Gastroesophageal sphincter (tissue), 4 donors: ENCODE results near the gene TNFRSF12A. TPM values are rescaled to one million over a fixed set of nuclear protein-coding genes. Genes with fewer than 3 reads are reported as not detected.

Experiments used
- ATAC-seq: fragments of 150-250 bp; one replicate; pipeline ENCODE4 v1.9.1; 2016; ENCODE audit warnings: mild to moderate bottlenecking, moderate library complexity
- H3K27ac ChIP-seq, 4 donors: fragments of 200-600 bp; sonication (generic) in 3 of 4; 1 replicate in 3 of 4; 2 replicates in 1 of 4; pipeline ENCODE4 v1.5.1; 2016 to 2019
- H3K27me3 ChIP-seq: fragments of 200-600 bp; sonication (generic); one replicate; pipeline ENCODE4 v1.5.1; 2019
- H3K36me3 ChIP-seq, 2 donors: fragments of 200-600 bp; sonication (generic); one replicate each; pipeline ENCODE4 v1.5.1; 2019; ENCODE audit warnings: control low read depth in 1 of 2
- H3K4me1 ChIP-seq, 3 donors: fragments of 200-600 bp; sonication (generic); 1 replicate in 2 of 3; 2 replicates in 1 of 3; pipeline ENCODE4 v1.5.1; 2016 to 2019; ENCODE audit warnings: control low read depth in 2 of 3
- H3K4me3 ChIP-seq, 2 donors: fragments of 200-600 bp; sonication (generic); one replicate each; pipeline ENCODE4 v1.5.1; 2019; ENCODE audit warnings: mild to moderate bottlenecking in 1 of 2, moderate library complexity in 1 of 2
- H3K9me3 ChIP-seq, 3 donors: fragments of 200-600 bp; sonication (generic); one replicate each; pipeline ENCODE4 v1.5.1; 2017 to 2019; ENCODE audit warnings: control low read depth in 2 of 3
- CTCF ChIP-seq, 4 experiments: fragments of 200-600 bp in 2 of 4; fragments of 450-650 bp in 2 of 4; sonication (generic) in 1 of 4; IDR thresholded peaks; one replicate each; pipeline ENCODE4 v1.5.1; 2017 to 2019; ENCODE audit warnings: antibody characterized with exemption in 4 of 4, mild to moderate bottlenecking in 2 of 4, moderate library complexity in 2 of 4
- EP300 ChIP-seq: sonication (generic); formaldehyde crosslinking; IDR thresholded peaks from one replicate; pipeline ENCODE4 v1.6.1; 2017; ENCODE audit warnings: antibody characterized with exemption, mild to moderate bottlenecking
- POLR2A ChIP-seq, 2 donors: fragments of 450-650 bp; IDR thresholded peaks; one replicate each; pipeline ENCODE4 v1.6.1; 2017; ENCODE audit warnings: antibody characterized with exemption in 2 of 2, mild to moderate bottlenecking in 2 of 2, moderate library complexity in 1 of 2
- POLR2AphosphoS5 ChIP-seq: sonication (generic); formaldehyde crosslinking; IDR thresholded peaks from one replicate; pipeline ENCODE4 v1.6.1; 2017; ENCODE audit warnings: antibody characterized with exemption
- WGBS, 2 donors: methylation state at CpG; one replicate each; pipeline ENCODE4 v1.1.5; 2018; ENCODE audit warnings: low coverage in 1 of 2; 5-methylcytosine and 5-hydroxymethylcytosine counted together
- total RNA-seq, 4 donors: library from RNA; depleted of rRNA; stranded (reverse); fragments of >200 nt; gene quantifications; one replicate each; pipeline ENCODE4 v1.1.0, GENCODE V29; 2016

Gene TNFRSF12A
- total RNA-seq, 4 donors from 2014 or later: 26.0 to 135 (median 72.2) TPM

- TF ChIP-seq CTCF (IDR thresholded peaks at IDR 0.05) (no peak), POLR2A (IDR thresholded peaks at IDR 0.05) (no peak), POLR2AphosphoS5 (no peak), EP300 (no peak)
- ATAC-seq: no peak
- 20% methylated on average over 2 of the region's 20 CpGs; no CpG with 5 or more reads in 1 of the 2 donors for WGBS, 2 donors
These were observed 2.8 kb upstream of the TNFRSF12A start for GRCh38 chr16:3017344-3017743.

GRCh38 chr16:3017794-3018506, 2.2 kb upstream of the TNFRSF12A start, which contains the start of gene CLDN6:
Gene CLDN6, minus strand, starts transcription at chr16:3018183. Its CDS starts 2,162 bp downstream, at chr16:3016021.
- Histone ChIP-seq H3K4me3 (no peak within 1 kb of the TSS), H3K27ac (no peak within 1 kb of the TSS), H3K36me3 (no peaks in the 10 kb centered on the region), H3K4me1 (peaks cover 0 to 46% (median 18%) of the 10 kb centered on the region in 3 donors), H3K9me3 (no peaks in the 10 kb centered on the region), H3K27me3 (peaks cover 59% of the 10 kb centered on the region)
- WGBS, 2 donors: 8 to 33% methylated on average over 3 to 10 of the region's 52 CpGs
- ATAC-seq: no peak
- no peak for TF ChIP-seq POLR2A (IDR thresholded peaks at IDR 0.05)
- peak in 1 of 4 experiments; percentile 13 for TF ChIP-seq CTCF (IDR thresholded peaks at IDR 0.05)

More at GRCh38 chr16:3017344-3017743, 2.8 kb upstream of the TNFRSF12A start:
- H3K4me1 ChIP-seq: peaks cover 0 to 40% (median 12%) of the 10 kb centered on the region in 3 donors
- no peak overlapping the region for H3K4me3 ChIP-seq
- H3K27ac ChIP-seq: no peak overlapping the region
- H3K27me3 ChIP-seq: peaks cover 65% of the 10 kb centered on the region
- no peaks in the 10 kb centered on the region for H3K9me3 ChIP-seq
- no peaks in the 10 kb centered on the region for H3K36me3 ChIP-seq

- no peak for ATAC-seq
- TF ChIP-seq EP300 (no peak), POLR2A (IDR thresholded peaks at IDR 0.05) (no peak), CTCF (IDR thresholded peaks at IDR 0.05) (no peak), POLR2AphosphoS5 (no peak)
- Histone ChIP-seq H3K27ac (peak overlapping the region in 3 of 4 donors; percentile 95 to 97 (median 96)), H3K4me3 (peak overlapping the region in 1 of 2 donors; percentile 73), H3K9me3 (no peaks in the 10 kb centered on the region), H3K27me3 (peaks cover 41% of the 10 kb centered on the region), H3K36me3 (no peaks in the 10 kb centered on the region), H3K4me1 (peaks cover 0 to 62% (median 25%) of the 10 kb centered on the region in 3 donors)
- WGBS, 2 donors: 44 to 50% methylated on average over 13 to 20 of the region's 40 CpGs
These were observed 448 bp upstream of the TNFRSF12A start for GRCh38 chr16:3019594-3020246.

- Histone ChIP-seq H3K27ac (peak overlapping the region; percentile 93 to 97 (median 96)), H3K36me3 (peaks cover 0 to 5% of the 10 kb centered on the region in 2 donors)
- ATAC-seq: peak; percentile 60
These were observed 658 bp downstream of the TNFRSF12A start for GRCh38 chr16:3020604-3021448.

More at GRCh38 chr16:3020604-3021448, 658 bp downstream of the TNFRSF12A start:
- peaks cover 0 to 69% (median 25%) of the 10 kb centered on the region in 3 donors for H3K4me1 ChIP-seq
- H3K27me3 ChIP-seq: peaks cover 33% of the 10 kb centered on the region
- no peak for TF ChIP-seq CTCF (IDR thresholded peaks at IDR 0.05)
- peak; percentile 97 for TF ChIP-seq POLR2AphosphoS5
- no peaks in the 10 kb centered on the region for H3K9me3 ChIP-seq
- H3K4me3 ChIP-seq: peak overlapping the region; percentile 60 to 73
- WGBS, 2 donors: 0% methylated on average over 1 of the region's 57 CpGs
